HepG2 (cell line): Measurements from ENCODE around the gene LDB2. TPM values are rescaled to one million over a fixed set of nuclear protein-coding genes. Genes with fewer than 3 reads are reported as not detected.

Experiments
- ATAC-seq: fragments of 200-7000 bp; cut with Tn5 transposase; 3 replicates; pipeline ENCODE4 v1.9.1; 2020; ENCODE audit warnings: mild to moderate bottlenecking, moderate library complexity
- BruUV-seq: library from RNA; stranded (reverse); fragments of 400-500 nt; replicated peaks from 2 replicates; lab custom pipeline; 2021; lab: Mats Ljungman, UMichigan
- CTCF ChIA-PET: fragments of 300-600 bp; formaldehyde crosslinking; extraction: SDS; loops from one replicate; lab custom pipeline; 2021; ENCODE audit warnings: low total read pairs, inconsistent platforms, low intra/inter-chr PET ratio; lab: Yijun Ruan, JAX
- POLR2A ChIA-PET: fragments of 350-600 bp; sonication (Branson Sonifier 250); formaldehyde crosslinking; loops from one replicate; lab custom pipeline; 2020; ENCODE audit warnings: antibody characterized with exemption, inconsistent platforms; lab: Yijun Ruan, JAX
- DNase-seq: peaks from one replicate; pipeline ENCODE4 v3.0.0-alpha.2; 2015; ENCODE audit warnings: low spot score
- FAIRE-seq: peaks from 3 replicates; lab custom pipeline; 2011; peaks lifted over from hg19 to GRCh38; lab: Jason Lieb, UNC
- H2AFZ ChIP-seq: one replicate; pipeline ENCODE4 v1.6.1; 2011; ENCODE audit warnings: low read length, inconsistent platforms
- H3K27ac ChIP-seq: fragments of 300-600 bp; 3 replicates; pipeline ENCODE4 v1.8.0; 2011; ENCODE audit warnings: mixed run types, mild to moderate bottlenecking, mixed read lengths, low read length, inconsistent platforms; ENCODE audit not compliant: insufficient read depth; ENCODE audit errors: extremely low read length
- H3K27me3 ChIP-seq, 2 experiments: fragments of 200-600 bp in 1 of 2; 2 replicates in 1 of 2; 3 replicates in 1 of 2; pipeline versions ENCODE4 v1.6.0 to v1.8.0; 2011; ENCODE audit warnings: low read length in 2 of 2, mild to moderate bottlenecking in 2 of 2, moderate library complexity in 2 of 2, inconsistent platforms in 1 of 2; ENCODE audit not compliant: insufficient read depth in 2 of 2, control insufficient read depth in 1 of 2
- H3K36me3 ChIP-seq, 2 experiments: fragments of 200-600 bp in 1 of 2; replicated peaks in 1 of 2; 2 replicates in 1 of 2; 3 replicates in 1 of 2; pipeline versions ENCODE4 v1.5.1 to v1.8.0; 2011; ENCODE audit warnings: low read length in 2 of 2, inconsistent platforms in 1 of 2; ENCODE audit not compliant: insufficient read depth in 2 of 2, control insufficient read depth in 1 of 2
- H3K4me1 ChIP-seq: 2 replicates; pipeline ENCODE4 v1.5.1; 2012; ENCODE audit warnings: low read length, inconsistent platforms; ENCODE audit not compliant: insufficient read depth
- H3K4me2 ChIP-seq: 2 replicates; pipeline ENCODE4 v1.6.0; 2011; ENCODE audit warnings: low read depth, low read length, inconsistent platforms
- H3K4me3 ChIP-seq, 3 experiments: fragments of 200-600 bp in 1 of 3; sonication (generic), shearing (Covaris generic) in 1 of 3; replicated peaks in 1 of 3; 2 replicates each; pipeline ENCODE4 v1.5.1; 2011 to 2016; ENCODE audit warnings: low read length in 3 of 3, inconsistent platforms in 2 of 3, low read depth in 2 of 3, mild to moderate bottlenecking in 2 of 3, control low read depth in 1 of 3, mixed read lengths in 1 of 3; ENCODE audit not compliant: insufficient read depth in 1 of 3
- H3K79me2 ChIP-seq: one replicate; pipeline ENCODE4 v1.6.1; 2011; ENCODE audit warnings: low read length, inconsistent platforms; ENCODE audit not compliant: insufficient read depth
- H3K9ac ChIP-seq: 2 replicates; pipeline ENCODE4 v1.6.0; 2011; ENCODE audit warnings: mild to moderate bottlenecking, low read depth, low read length, inconsistent platforms; ENCODE audit not compliant: insufficient read depth
- H3K9me3 ChIP-seq: 2 replicates; pipeline ENCODE4 v1.5.1; 2012; ENCODE audit warnings: mild to moderate bottlenecking, low read length
- H4K20me1 ChIP-seq: 2 replicates; pipeline ENCODE4 v1.6.0; 2011; ENCODE audit warnings: inconsistent platforms, mild to moderate bottlenecking, low read length, moderate library complexity; ENCODE audit not compliant: insufficient read depth
- ATF6 ChIP-seq: sonication (generic); formaldehyde crosslinking; conservative IDR thresholded peaks from 2 replicates; pipeline ENCODE4 v1.4.0; 2020; ENCODE audit warnings: missing genetic modification reagents
- CAMTA2 ChIP-seq: sonication (generic); formaldehyde crosslinking; IDR thresholded peaks from 2 replicates; pipeline ENCODE4 v1.4.0; 2020; ENCODE audit warnings: mild to moderate bottlenecking, missing genetic modification reagents, borderline replicate concordance
- DMTF1 ChIP-seq: sonication (generic); formaldehyde crosslinking; IDR thresholded peaks from 2 replicates; pipeline ENCODE4 v1.4.0; 2020; ENCODE audit warnings: mild to moderate bottlenecking, missing genetic modification reagents
- FOXM1 ChIP-seq: sonication (generic); formaldehyde crosslinking; IDR thresholded peaks from 2 replicates; pipeline ENCODE4 v1.5.0; 2020; ENCODE audit warnings: missing genetic modification reagents
- NFYB ChIP-seq: sonication (generic); formaldehyde crosslinking; IDR thresholded peaks from 2 replicates; pipeline ENCODE4 v1.4.0; 2020; ENCODE audit warnings: missing genetic modification reagents
- PLSCR1 ChIP-seq: sonication (generic); formaldehyde crosslinking; IDR thresholded peaks from 2 replicates; pipeline ENCODE4 v1.5.0; 2020; ENCODE audit warnings: missing genetic modification reagents, mild to moderate bottlenecking, borderline replicate concordance
- PTBP1 ChIP-seq: fragments of 200-400 bp; formaldehyde crosslinking; IDR thresholded peaks from 2 replicates; pipeline ENCODE4 v1.6.1; 2018; ENCODE audit warnings: low read length, low read depth; ENCODE audit not compliant: poor library complexity, severe bottlenecking
- TEAD2 ChIP-seq: sonication (generic); formaldehyde crosslinking; IDR thresholded peaks from 2 replicates; pipeline ENCODE4 v1.9.0; 2021; ENCODE audit warnings: missing genetic modification reagents
- THAP8 ChIP-seq: sonication (generic); formaldehyde crosslinking; IDR thresholded peaks from 2 replicates; pipeline ENCODE4 v1.5.1; 2020; ENCODE audit warnings: missing genetic modification reagents, mild to moderate bottlenecking, borderline replicate concordance
- ZBTB25 ChIP-seq: IDR thresholded peaks from 2 replicates; pipeline ENCODE4 v1.6.1; 2018; ENCODE audit warnings: missing genetic modification reagents
- ZBTB26 ChIP-seq: IDR thresholded peaks from 2 replicates; pipeline ENCODE4 v1.6.1; 2016; ENCODE audit warnings: missing compliant biosample characterization, missing genetic modification reagents, borderline replicate concordance
- ZNF460 ChIP-seq: sonication (generic); formaldehyde crosslinking; IDR thresholded peaks from 2 replicates; pipeline ENCODE4 v1.5.1; 2020; ENCODE audit warnings: missing genetic modification reagents, mild to moderate bottlenecking, borderline replicate concordance
- ZNF563 ChIP-seq: sonication (generic); formaldehyde crosslinking; IDR thresholded peaks from 2 replicates; pipeline ENCODE4 v1.8.0; 2022; ENCODE audit warnings: mild to moderate bottlenecking, moderate library complexity, missing genetic modification reagents
- ZNF704 ChIP-seq: sonication (generic); formaldehyde crosslinking; IDR thresholded peaks from 2 replicates; pipeline ENCODE4 v1.8.1; 2023; ENCODE audit warnings: mild to moderate bottlenecking, inconsistent platforms, moderate library complexity, missing genetic modification reagents, borderline replicate concordance
- whole genome bisulfite sequencing: methylation state at CpG from one replicate; pipeline ENCODE4 v1.1.6; 2017; ENCODE audit warnings: low lambda C conversion rate; 5-methylcytosine and 5-hydroxymethylcytosine counted together
- in situ Hi-C: cut with HindIII; loops from 2 replicates; pipeline ENCODE4 v1.10.0; 2017; ENCODE audit warnings: low pct_unique_long_range_greater_than_20kb; ENCODE audit not compliant: extremely low pct_ligation_motif_present
- intact Hi-C: fragments of 100-400 bp; cut with micrococcal nuclease; formaldehyde crosslinking; loops from one replicate; pipeline ENCODE4 v1.10.0; 2022; ENCODE audit not compliant: unreplicated experiment
- polyA plus RNA-seq, 8 experiments: library from polyadenylated mRNA; depleted of rRNA in 3 of 8; stranded (reverse) in 7 of 8; unstranded in 1 of 8; fragments of >200 nt; fragmentation: Illumina TruSeq in 4 of 8; extraction: Trizol in 4 of 8; gene quantifications; 2 replicates each; pipeline versions ENCODE4 v1.2.1 to v1.2.3, GENCODE V29; 2011 to 2016; ENCODE audit warnings: low read depth in 4 of 8, missing spikeins in 1 of 8, mixed read lengths in 1 of 8; ENCODE audit not compliant: insufficient read depth in 1 of 8
- total RNA-seq, 5 experiments: library from RNA; depleted of rRNA; stranded (reverse); fragments of >200 nt; fragmentation: Illumina TruSeq; extraction: Trizol; gene quantifications; 2 replicates each; pipeline ENCODE4 v1.2.3, GENCODE V29; 2016; ENCODE audit warnings: low read depth in 1 of 5

Gene LDB2
- total and polyA plus RNA-seq, 2 of the 13 experiments (the other 11 are each of a cell fraction or from before 2014, with no cell fraction given) = not detected

- H4K20me1 ChIP-seq = no peaks in the 10 kb centered on the region
- no peaks in the 10 kb centered on the region for H3K79me2 ChIP-seq
- H3K27ac ChIP-seq = no peak overlapping the region
- in situ Hi-C loops (no loop called here), intact Hi-C loops (no loop called here)
- ATAC-seq = no peak
- 73% methylated on average over 4 of the region's 4 CpGs for WGBS
- ChIA-PET POLR2A (interaction anchor here (1.2 kb wide), 1 partner anchor 9 kb away, joined by 3 read pairs; no protein-coding TSS in a partner anchor), CTCF (no interaction called here)
- H3K4me1 ChIP-seq = peaks cover 64% of the 10 kb centered on the region
- no TSS peak for BruUV-seq
- no peak overlapping the region for H3K4me3 ChIP-seq
- no peaks in the 10 kb centered on the region for H3K9me3 ChIP-seq
- H3K36me3 ChIP-seq = no peaks in the 10 kb centered on the region
- H2AFZ ChIP-seq = no peak overlapping the region
- no peak overlapping the region for H3K9ac ChIP-seq
- no peak overlapping the region for H3K4me2 ChIP-seq
- DNase-seq = no peak
- no peaks in the 10 kb centered on the region for H3K27me3 ChIP-seq
- no peak for FAIRE-seq
- TF ChIP-seq THAP8 (CRISPR knock-in tag) (no peak), NFYB (no peak), DMTF1 (CRISPR knock-in tag) (no peak), ZNF704 (CRISPR knock-in tag) (no peak), FOXM1 (no peak), CAMTA2 (no peak), ZBTB25 (CRISPR knock-in tag) (no peak), ZNF460 (CRISPR knock-in tag) (no peak), ZNF563 (CRISPR knock-in tag) (no peak), TEAD2 (CRISPR knock-in tag) (no peak), PLSCR1 (no peak), ZBTB26 (CRISPR knock-in tag) (no peak), PTBP1 (no peak), ATF6 (CRISPR knock-in tag) (no peak)
Observed at GRCh38 chr4:16827045-16827444, 71.4 kb downstream of the LDB2 start.
